Measurements from ENCODE around the gene DOCK6. TPM values are rescaled to one million over a fixed set of nuclear protein-coding genes. Genes with fewer than 3 reads are reported as not detected.

The DOCK6 gene
- total RNA-seq, 1 experiment from 2014 or later, result 19.4 TPM

GRCh38 chr19:11190501-11190900 is 71.8 kb downstream of the DOCK6 start:
- no peaks in the 10 kb centered on the region for H3K9me3 ChIP-seq (ENCODE audit: control insufficient read depth, insufficient read depth, low read depth, low read length)
- no peaks in the 10 kb centered on the region for H3K36me3 ChIP-seq (ENCODE audit: control insufficient read depth, insufficient read depth, low read length)
- DNase-seq (ENCODE audit: low read depth, low spot score) (no peak), ATAC-seq (no peak)
- peaks cover 7% of the 10 kb centered on the region for H3K4me1 ChIP-seq (ENCODE audit: control insufficient read depth, insufficient read depth, low read length)
- no peaks in the 10 kb centered on the region for H3K27me3 ChIP-seq (ENCODE audit: control insufficient read depth, insufficient read depth, low read length)
- intact Hi-C loops (cut with micrococcal nuclease; ENCODE audit: unreplicated experiment) (no loop called here), in situ Hi-C loops (cut with HindIII; ENCODE audit: low pct_unique_long_range_greater_than_20kb, low sequenced_read_pairs) (no loop called here)
- no peak overlapping the region for H3K27ac ChIP-seq (ENCODE audit: low read length)
- H3K4me3 ChIP-seq (ENCODE audit: low read depth in 2 of 2, low read length in 2 of 2), result no peak overlapping the region
- POLR2A ChIA-PET, result no interaction called here
- TF ChIP-seq REST (IDR thresholded peaks at IDR 0.05; ENCODE audit: insufficient read depth in 1 of 2, low read depth in 2 of 2, low read length in 1 of 2) (no peak), SIN3A (IDR thresholded peaks at IDR 0.05; ENCODE audit: borderline replicate concordance, insufficient read depth, low read depth, low read length) (no peak), POLR2AphosphoS5 (IDR thresholded peaks at IDR 0.05; ENCODE audit: low read depth, low read length) (no peak), TCF7L2 (IDR thresholded peaks at IDR 0.05; ENCODE audit: low read depth, low read length) (no peak), CTCF (IDR thresholded peaks at IDR 0.05) (no peak)
- CTCF ChIA-PET, result no interaction called here
- BruUV-seq (replicated peaks), result no TSS peak

GRCh38 chr19:11187441-11187840 is 74.9 kb downstream of the DOCK6 start:
- POLR2A ChIA-PET, result no interaction called here
- no peak for ATAC-seq
- H3K36me3 ChIP-seq (ENCODE audit: control insufficient read depth, insufficient read depth, low read length), result no peaks in the 10 kb centered on the region
- CTCF ChIA-PET, result no interaction called here
- H3K27ac ChIP-seq (ENCODE audit: low read length), result no peak overlapping the region
- no peak for DNase-seq (ENCODE audit: low read depth, low spot score)
- no peak for TF ChIP-seq POLR2AphosphoS5 (IDR thresholded peaks at IDR 0.05; ENCODE audit: low read depth, low read length)
- no peak for TF ChIP-seq REST (IDR thresholded peaks at IDR 0.05; ENCODE audit: insufficient read depth in 1 of 2, low read depth in 2 of 2, low read length in 1 of 2)
- no peak for TF ChIP-seq TCF7L2 (IDR thresholded peaks at IDR 0.05; ENCODE audit: low read depth, low read length)
- no peak for TF ChIP-seq SIN3A (IDR thresholded peaks at IDR 0.05; ENCODE audit: borderline replicate concordance, insufficient read depth, low read depth, low read length)
- no peak for TF ChIP-seq CTCF (IDR thresholded peaks at IDR 0.05)
- in situ Hi-C loops (cut with HindIII; ENCODE audit: low pct_unique_long_range_greater_than_20kb, low sequenced_read_pairs) (no loop called here), intact Hi-C loops (cut with micrococcal nuclease; ENCODE audit: unreplicated experiment) (no loop called here)
- no peaks in the 10 kb centered on the region for H3K27me3 ChIP-seq (ENCODE audit: control insufficient read depth, insufficient read depth, low read length)
- no peak overlapping the region for H3K4me3 ChIP-seq (ENCODE audit: low read depth in 2 of 2, low read length in 2 of 2)
- H3K4me1 ChIP-seq (ENCODE audit: control insufficient read depth, insufficient read depth, low read length), result no peaks in the 10 kb centered on the region
- no peaks in the 10 kb centered on the region for H3K9me3 ChIP-seq (ENCODE audit: control insufficient read depth, insufficient read depth, low read depth, low read length)
- BruUV-seq (replicated peaks), result no TSS peak
